Loucy (cell line): ENCODE results near the gene MGAT4C.

Experiments used
- CTCF ChIP-seq: fragments of 200-600 bp; sonication (generic); conservative IDR thresholded peaks from 2 replicates; pipeline ENCODE4 v1.5.1; 2014; ENCODE audit warnings: mild to moderate bottlenecking, antibody characterized with exemption, low read length
- EZH2phosphoT487 ChIP-seq: fragments of 200-600 bp; IDR thresholded peaks from 2 replicates; pipeline ENCODE4 v1.6.1; 2018; ENCODE audit warnings: antibody characterized with exemption, mild to moderate bottlenecking, moderate library complexity, borderline replicate concordance

GRCh38 chr12:86137936-86138335, 118.3 kb downstream of the MGAT4C start:
- no peak for TF ChIP-seq CTCF
- TF ChIP-seq EZH2phosphoT487 = no peak
